ENCODE data around the gene CYP2A13. TPM values are rescaled to one million over a fixed set of nuclear protein-coding genes. Genes with fewer than 3 reads are reported as not detected.

The CYP2A13 gene
- total and polyA plus RNA-seq, 2 experiments from 2014 or later = 0.27 to 0.35 TPM

DNA sequence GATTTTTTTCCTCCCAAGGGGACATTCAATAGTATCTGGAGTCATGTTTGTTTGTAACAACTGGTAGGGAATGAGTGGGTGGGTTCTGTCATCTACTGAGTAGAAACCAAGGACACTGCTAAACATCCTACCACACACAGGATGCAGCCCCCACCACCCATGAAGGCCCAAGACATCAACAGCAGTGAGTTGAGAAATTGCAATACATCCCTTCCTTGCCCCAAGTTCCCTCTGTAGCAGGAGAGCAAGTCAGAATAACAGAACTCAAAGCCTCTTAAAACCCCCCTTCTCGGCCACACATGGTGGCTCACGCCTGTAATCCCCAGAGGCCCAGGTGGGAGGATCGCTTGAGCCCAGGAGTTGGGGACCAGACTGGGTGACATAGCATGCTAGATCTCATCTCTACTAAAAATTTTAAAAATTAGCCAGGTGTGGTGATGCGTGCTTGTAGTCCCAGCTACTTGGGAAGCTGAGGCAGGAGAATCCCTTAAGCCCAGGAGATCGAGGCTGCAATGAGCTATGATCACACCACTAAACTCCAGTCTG lies 23.6 kb downstream of the CYP2A13 start (continued):
- TF ChIP-seq, protein P1, sequence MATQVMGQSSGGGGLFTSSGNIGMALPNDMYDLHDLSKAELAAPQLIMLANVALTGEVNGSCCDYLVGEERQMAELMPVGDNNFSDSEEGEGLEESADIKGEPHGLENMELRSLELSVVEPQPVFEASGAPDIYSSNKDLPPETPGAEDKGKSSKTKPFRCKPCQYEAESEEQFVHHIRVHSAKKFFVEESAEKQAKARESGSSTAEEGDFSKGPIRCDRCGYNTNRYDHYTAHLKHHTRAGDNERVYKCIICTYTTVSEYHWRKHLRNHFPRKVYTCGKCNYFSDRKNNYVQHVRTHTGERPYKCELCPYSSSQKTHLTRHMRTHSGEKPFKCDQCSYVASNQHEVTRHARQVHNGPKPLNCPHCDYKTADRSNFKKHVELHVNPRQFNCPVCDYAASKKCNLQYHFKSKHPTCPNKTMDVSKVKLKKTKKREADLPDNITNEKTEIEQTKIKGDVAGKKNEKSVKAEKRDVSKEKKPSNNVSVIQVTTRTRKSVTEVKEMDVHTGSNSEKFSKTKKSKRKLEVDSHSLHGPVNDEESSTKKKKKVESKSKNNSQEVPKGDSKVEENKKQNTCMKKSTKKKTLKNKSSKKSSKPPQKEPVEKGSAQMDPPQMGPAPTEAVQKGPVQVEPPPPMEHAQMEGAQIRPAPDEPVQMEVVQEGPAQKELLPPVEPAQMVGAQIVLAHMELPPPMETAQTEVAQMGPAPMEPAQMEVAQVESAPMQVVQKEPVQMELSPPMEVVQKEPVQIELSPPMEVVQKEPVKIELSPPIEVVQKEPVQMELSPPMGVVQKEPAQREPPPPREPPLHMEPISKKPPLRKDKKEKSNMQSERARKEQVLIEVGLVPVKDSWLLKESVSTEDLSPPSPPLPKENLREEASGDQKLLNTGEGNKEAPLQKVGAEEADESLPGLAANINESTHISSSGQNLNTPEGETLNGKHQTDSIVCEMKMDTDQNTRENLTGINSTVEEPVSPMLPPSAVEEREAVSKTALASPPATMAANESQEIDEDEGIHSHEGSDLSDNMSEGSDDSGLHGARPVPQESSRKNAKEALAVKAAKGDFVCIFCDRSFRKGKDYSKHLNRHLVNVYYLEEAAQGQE (IDR thresholded peaks at IDR 0.05; ENCODE audit: unreplicated experiment) = no peak
- no peak for TF ChIP-seq CREB1 (CRISPR knock-in tag; IDR thresholded peaks at IDR 0.05; ENCODE audit: low read depth)

DNA sequence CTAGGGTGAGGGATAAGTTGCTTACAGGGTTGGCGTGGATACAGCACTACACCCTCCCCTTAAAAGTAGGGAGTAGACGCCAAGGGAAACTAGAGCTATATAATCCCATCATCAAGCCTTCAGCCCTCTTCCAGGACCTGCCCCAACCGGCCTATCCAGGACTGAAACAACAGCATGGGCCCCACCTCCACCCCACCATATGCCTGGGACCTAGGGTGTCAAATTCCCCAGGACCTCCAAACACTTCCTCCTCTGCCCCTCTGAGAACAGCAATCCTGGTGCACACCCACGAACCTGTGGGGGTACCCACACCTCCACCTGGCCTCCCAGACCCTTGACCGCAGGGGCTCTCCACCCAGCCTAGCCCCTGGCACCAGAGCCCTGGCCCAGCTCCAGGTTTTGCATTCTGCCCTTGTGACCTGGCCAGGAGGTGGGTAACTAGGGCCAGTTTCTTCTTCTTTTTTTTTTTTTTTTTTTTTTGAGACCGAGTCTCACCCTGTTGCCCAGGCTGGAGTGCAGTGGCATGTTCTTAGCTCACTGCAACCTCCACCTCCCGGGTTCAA lies 24.6 kb downstream of the CYP2A13 start:
- Mint-ChIP-seq H3K4me1 (no peaks in the 10 kb centered on the region), H3K9me3 (peaks cover 42% of the 10 kb centered on the region), H3K36me3 (ENCODE audit: low read depth) (peaks cover 17% of the 10 kb centered on the region), H3K27ac (no peak overlapping the region), H3K4me3 (no peak overlapping the region), H3K27me3 (ENCODE audit: insufficient read depth, low read depth, poor library complexity) (peaks cover 6% of the 10 kb centered on the region)
- Histone ChIP-seq H4K20me1 (replicated peaks; ENCODE audit: insufficient read depth) (no peaks in the 10 kb centered on the region), H3K27ac (ENCODE audit: low read depth) (no peak overlapping the region), H2AFZ (no peak overlapping the region), H3F3A (replicated peaks; ENCODE audit: low read depth) (no peaks in the 10 kb centered on the region), H3K79me2 (replicated peaks; ENCODE audit: insufficient read depth) (no peaks in the 10 kb centered on the region), H3K4me2 (no peak overlapping the region), H3K36me3 (ENCODE audit: insufficient read depth) (no peaks in the 10 kb centered on the region), H3K4me3 (no peak overlapping the region), H3K27me3 (ENCODE audit: insufficient read depth) (no peaks in the 10 kb centered on the region), H3K9me2 (ENCODE audit: insufficient read depth) (no peaks in the 10 kb centered on the region), H3K4me1 (ENCODE audit: insufficient read depth) (no peaks in the 10 kb centered on the region)
- DNase-seq (ENCODE audit: low spot score) = no peak
- ATAC-seq = no peak
- TF ChIP-seq ZNF331 (CRISPR knock-in tag; IDR thresholded peaks at IDR 0.05; ENCODE audit: low read depth) (no peak), NANOG (IDR thresholded peaks at IDR 0.05; ENCODE audit: borderline replicate concordance) (no peak), EZH2 (IDR thresholded peaks at IDR 0.05; ENCODE audit: low read depth, unreplicated experiment) (no peak), EZH2phosphoT487 (IDR thresholded peaks at IDR 0.05; ENCODE audit: unreplicated experiment) (no peak)
- TF ChIP-seq, protein P2, sequence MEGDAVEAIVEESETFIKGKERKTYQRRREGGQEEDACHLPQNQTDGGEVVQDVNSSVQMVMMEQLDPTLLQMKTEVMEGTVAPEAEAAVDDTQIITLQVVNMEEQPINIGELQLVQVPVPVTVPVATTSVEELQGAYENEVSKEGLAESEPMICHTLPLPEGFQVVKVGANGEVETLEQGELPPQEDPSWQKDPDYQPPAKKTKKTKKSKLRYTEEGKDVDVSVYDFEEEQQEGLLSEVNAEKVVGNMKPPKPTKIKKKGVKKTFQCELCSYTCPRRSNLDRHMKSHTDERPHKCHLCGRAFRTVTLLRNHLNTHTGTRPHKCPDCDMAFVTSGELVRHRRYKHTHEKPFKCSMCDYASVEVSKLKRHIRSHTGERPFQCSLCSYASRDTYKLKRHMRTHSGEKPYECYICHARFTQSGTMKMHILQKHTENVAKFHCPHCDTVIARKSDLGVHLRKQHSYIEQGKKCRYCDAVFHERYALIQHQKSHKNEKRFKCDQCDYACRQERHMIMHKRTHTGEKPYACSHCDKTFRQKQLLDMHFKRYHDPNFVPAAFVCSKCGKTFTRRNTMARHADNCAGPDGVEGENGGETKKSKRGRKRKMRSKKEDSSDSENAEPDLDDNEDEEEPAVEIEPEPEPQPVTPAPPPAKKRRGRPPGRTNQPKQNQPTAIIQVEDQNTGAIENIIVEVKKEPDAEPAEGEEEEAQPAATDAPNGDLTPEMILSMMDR (conservative IDR thresholded peaks at IDR 0.05; ENCODE audit: low read depth in 2 of 2) = no peak
- TF ChIP-seq, protein P3, sequence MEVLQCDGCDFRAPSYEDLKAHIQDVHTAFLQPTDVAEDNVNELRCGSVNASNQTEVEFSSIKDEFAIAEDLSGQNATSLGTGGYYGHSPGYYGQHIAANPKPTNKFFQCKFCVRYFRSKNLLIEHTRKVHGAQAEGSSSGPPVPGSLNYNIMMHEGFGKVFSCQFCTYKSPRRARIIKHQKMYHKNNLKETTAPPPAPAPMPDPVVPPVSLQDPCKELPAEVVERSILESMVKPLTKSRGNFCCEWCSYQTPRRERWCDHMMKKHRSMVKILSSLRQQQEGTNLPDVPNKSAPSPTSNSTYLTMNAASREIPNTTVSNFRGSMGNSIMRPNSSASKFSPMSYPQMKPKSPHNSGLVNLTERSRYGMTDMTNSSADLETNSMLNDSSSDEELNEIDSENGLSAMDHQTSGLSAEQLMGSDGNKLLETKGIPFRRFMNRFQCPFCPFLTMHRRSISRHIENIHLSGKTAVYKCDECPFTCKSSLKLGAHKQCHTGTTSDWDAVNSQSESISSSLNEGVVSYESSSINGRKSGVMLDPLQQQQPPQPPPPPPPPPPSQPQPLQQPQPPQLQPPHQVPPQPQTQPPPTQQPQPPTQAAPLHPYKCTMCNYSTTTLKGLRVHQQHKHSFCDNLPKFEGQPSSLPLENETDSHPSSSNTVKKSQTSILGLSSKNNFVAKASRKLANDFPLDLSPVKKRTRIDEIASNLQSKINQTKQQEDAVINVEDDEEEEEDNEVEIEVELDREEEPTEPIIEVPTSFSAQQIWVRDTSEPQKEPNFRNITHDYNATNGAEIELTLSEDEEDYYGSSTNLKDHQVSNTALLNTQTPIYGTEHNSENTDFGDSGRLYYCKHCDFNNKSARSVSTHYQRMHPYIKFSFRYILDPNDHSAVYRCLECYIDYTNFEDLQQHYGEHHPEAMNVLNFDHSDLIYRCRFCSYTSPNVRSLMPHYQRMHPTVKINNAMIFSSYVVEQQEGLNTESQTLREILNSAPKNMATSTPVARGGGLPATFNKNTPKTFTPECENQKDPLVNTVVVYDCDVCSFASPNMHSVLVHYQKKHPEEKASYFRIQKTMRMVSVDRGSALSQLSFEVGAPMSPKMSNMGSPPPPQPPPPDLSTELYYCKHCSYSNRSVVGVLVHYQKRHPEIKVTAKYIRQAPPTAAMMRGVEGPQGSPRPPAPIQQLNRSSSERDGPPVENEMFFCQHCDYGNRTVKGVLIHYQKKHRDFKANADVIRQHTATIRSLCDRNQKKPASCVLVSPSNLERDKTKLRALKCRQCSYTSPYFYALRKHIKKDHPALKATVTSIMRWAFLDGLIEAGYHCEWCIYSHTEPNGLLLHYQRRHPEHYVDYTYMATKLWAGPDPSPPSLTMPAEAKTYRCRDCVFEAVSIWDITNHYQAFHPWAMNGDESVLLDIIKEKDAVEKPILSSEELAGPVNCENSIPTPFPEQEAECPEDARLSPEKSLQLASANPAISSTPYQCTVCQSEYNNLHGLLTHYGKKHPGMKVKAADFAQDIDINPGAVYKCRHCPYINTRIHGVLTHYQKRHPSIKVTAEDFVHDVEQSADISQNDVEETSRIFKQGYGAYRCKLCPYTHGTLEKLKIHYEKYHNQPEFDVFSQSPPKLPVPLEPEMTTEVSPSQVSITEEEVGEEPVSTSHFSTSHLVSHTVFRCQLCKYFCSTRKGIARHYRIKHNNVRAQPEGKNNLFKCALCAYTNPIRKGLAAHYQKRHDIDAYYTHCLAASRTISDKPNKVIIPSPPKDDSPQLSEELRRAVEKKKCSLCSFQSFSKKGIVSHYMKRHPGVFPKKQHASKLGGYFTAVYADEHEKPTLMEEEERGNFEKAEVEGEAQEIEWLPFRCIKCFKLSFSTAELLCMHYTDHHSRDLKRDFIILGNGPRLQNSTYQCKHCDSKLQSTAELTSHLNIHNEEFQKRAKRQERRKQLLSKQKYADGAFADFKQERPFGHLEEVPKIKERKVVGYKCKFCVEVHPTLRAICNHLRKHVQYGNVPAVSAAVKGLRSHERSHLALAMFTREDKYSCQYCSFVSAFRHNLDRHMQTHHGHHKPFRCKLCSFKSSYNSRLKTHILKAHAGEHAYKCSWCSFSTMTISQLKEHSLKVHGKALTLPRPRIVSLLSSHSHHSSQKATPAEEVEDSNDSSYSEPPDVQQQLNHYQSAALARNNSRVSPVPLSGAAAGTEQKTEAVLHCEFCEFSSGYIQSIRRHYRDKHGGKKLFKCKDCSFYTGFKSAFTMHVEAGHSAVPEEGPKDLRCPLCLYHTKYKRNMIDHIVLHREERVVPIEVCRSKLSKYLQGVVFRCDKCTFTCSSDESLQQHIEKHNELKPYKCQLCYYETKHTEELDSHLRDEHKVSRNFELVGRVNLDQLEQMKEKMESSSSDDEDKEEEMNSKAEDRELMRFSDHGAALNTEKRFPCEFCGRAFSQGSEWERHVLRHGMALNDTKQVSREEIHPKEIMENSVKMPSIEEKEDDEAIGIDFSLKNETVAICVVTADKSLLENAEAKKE (CRISPR knock-in tag; IDR thresholded peaks at IDR 0.05) = no peak
- TF ChIP-seq, protein P4, sequence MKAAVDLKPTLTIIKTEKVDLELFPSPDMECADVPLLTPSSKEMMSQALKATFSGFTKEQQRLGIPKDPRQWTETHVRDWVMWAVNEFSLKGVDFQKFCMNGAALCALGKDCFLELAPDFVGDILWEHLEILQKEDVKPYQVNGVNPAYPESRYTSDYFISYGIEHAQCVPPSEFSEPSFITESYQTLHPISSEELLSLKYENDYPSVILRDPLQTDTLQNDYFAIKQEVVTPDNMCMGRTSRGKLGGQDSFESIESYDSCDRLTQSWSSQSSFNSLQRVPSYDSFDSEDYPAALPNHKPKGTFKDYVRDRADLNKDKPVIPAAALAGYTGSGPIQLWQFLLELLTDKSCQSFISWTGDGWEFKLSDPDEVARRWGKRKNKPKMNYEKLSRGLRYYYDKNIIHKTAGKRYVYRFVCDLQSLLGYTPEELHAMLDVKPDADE (IDR thresholded peaks at IDR 0.05) = no peak

All from GM23338 (cell line).